ENCODE measurements around the gene C10orf71. TPM values are rescaled to one million over a fixed set of nuclear protein-coding genes. Genes with fewer than 3 reads are reported as not detected.

C10orf71 gene
- total and polyA plus RNA-seq, 2 experiments from 2014 or later = not detected

DNA sequence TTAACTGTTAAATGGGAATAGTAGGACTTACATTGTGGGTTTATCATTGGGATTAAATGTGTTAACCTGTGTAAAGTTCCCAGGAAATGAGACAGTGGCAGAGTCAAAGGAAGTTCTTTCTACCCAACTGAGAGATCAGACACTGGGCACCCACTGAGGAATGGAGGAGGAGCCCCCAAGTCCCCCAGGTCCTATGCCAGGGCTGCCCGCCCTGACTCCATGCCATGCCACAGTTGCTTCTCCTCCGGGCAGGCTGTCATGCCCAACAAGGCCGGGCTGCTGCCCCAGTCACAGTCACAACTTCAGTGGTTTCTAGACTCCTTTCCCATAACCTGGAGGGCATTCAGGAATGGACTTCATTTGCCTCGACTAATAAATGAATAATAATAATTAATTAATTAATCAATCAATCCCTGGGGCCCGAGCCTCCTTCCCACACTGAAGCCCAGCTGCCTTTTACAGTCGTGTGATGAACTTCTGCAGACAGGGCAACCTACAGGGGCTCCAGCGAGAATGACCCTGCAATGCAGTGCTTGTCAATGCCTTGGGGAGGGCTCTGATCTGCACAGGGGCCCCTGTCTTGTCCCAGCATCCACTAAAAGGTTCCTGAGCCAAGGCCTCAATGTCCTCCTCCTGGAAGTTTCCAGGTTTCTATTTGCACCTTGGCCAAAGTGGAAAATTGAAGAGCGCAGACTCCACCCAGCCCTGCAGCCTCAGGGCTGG is 64.5 kb downstream of the C10orf71 start:
- Histone ChIP-seq H3K4me2 (no peak overlapping the region), H3K36me3 (replicated peaks; ENCODE audit: insufficient read depth, low read depth) (no peaks in the 10 kb centered on the region), H3K27ac (no peak overlapping the region), H3K4me1 (ENCODE audit: insufficient read depth) (no peaks in the 10 kb centered on the region), H3K4me3 (no peak overlapping the region), H3K27me3 (no peaks in the 10 kb centered on the region), H3K79me2 (no peaks in the 10 kb centered on the region), H4K20me1 (ENCODE audit: insufficient read depth, poor library complexity, severe bottlenecking) (no peaks in the 10 kb centered on the region), H2AFZ (no peak overlapping the region), H3K9me2 (replicated peaks; ENCODE audit: insufficient read depth) (no peaks in the 10 kb centered on the region), H3K9me3 (ENCODE audit: low read depth) (no peaks in the 10 kb centered on the region)
- TF ChIP-seq EZH2phosphoT487 (IDR thresholded peaks at IDR 0.05; ENCODE audit: low read depth, severe bottlenecking, unreplicated experiment) = no peak
- TF ChIP-seq EZH2 (IDR thresholded peaks at IDR 0.05; ENCODE audit: borderline replicate concordance) = no peak
- TF ChIP-seq, protein P1, sequence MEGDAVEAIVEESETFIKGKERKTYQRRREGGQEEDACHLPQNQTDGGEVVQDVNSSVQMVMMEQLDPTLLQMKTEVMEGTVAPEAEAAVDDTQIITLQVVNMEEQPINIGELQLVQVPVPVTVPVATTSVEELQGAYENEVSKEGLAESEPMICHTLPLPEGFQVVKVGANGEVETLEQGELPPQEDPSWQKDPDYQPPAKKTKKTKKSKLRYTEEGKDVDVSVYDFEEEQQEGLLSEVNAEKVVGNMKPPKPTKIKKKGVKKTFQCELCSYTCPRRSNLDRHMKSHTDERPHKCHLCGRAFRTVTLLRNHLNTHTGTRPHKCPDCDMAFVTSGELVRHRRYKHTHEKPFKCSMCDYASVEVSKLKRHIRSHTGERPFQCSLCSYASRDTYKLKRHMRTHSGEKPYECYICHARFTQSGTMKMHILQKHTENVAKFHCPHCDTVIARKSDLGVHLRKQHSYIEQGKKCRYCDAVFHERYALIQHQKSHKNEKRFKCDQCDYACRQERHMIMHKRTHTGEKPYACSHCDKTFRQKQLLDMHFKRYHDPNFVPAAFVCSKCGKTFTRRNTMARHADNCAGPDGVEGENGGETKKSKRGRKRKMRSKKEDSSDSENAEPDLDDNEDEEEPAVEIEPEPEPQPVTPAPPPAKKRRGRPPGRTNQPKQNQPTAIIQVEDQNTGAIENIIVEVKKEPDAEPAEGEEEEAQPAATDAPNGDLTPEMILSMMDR (IDR thresholded peaks at IDR 0.05; ENCODE audit: poor library complexity) = no peak
- DNase-seq (ENCODE audit: low spot score) = no peak
- 84% methylated on average over 8 of the region's 8 CpGs for WGBS (ENCODE audit: low lambda C conversion rate, missing lambda C conversion rate)

DNA sequence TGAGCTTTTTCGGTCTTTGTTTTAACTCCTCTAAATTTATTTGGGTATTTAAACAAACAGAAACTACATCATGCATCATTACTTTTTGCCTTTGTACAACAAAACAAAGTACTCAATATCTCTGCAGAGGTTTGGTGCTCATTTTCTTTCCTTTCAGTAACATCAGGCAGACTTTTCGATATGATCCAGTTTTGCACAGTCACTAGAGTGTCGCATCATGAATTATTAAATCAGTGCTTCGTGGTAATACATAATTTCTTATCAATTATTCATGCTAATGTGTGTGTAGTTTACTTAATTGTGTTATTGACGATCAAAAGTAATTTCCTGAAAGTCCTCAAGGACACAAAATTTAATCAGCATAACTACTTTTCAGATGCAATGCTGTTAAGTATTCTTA is 65.1 kb downstream of the C10orf71 start:
- H3K9me3 ChIP-seq (ENCODE audit: low read depth) = no peaks in the 10 kb centered on the region
- TF ChIP-seq EZH2phosphoT487 (IDR thresholded peaks at IDR 0.05; ENCODE audit: low read depth, severe bottlenecking, unreplicated experiment) (no peak), EZH2 (IDR thresholded peaks at IDR 0.05; ENCODE audit: borderline replicate concordance) (no peak)
- H4K20me1 ChIP-seq (ENCODE audit: insufficient read depth, poor library complexity, severe bottlenecking) = no peaks in the 10 kb centered on the region
- no peak for DNase-seq (ENCODE audit: low spot score)
- H3K27me3 ChIP-seq = no peaks in the 10 kb centered on the region
- no peaks in the 10 kb centered on the region for H3K9me2 ChIP-seq (replicated peaks; ENCODE audit: insufficient read depth)
- 82% methylated on average over 5 of the region's 5 CpGs for WGBS (ENCODE audit: low lambda C conversion rate, missing lambda C conversion rate)
- no peak overlapping the region for H3K4me2 ChIP-seq
- no peak overlapping the region for H3K4me3 ChIP-seq
- no peak overlapping the region for H2AFZ ChIP-seq
- H3K4me1 ChIP-seq (ENCODE audit: insufficient read depth) = no peaks in the 10 kb centered on the region
- no peak overlapping the region for H3K27ac ChIP-seq
- no peaks in the 10 kb centered on the region for H3K79me2 ChIP-seq
- H3K36me3 ChIP-seq (replicated peaks; ENCODE audit: insufficient read depth, low read depth) = no peaks in the 10 kb centered on the region

DNA sequence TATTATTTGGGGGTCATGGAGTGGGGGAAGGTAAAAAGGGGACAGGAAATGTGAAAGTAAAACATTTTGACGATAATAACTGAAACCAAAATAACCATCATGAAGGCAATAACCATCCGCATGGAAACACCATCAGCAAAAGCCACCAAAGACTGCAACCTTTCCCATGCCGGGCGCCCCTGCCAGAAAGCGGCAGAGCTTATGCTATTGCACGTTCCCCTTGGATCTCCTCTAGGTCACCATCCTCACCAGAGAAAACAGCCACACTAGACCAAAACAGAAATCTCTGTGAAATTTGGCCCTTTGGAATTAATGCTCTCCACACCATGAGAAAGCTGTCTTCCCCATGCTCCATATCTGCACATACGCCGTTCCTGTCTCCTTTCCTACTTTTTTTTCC is 65.8 kb downstream of the C10orf71 start:
- H3K4me3 ChIP-seq = no peak overlapping the region
- TF ChIP-seq EZH2phosphoT487 (IDR thresholded peaks at IDR 0.05; ENCODE audit: low read depth, severe bottlenecking, unreplicated experiment) (no peak), EZH2 (IDR thresholded peaks at IDR 0.05; ENCODE audit: borderline replicate concordance) (no peak)
- TF ChIP-seq, protein P1 (IDR thresholded peaks at IDR 0.05; ENCODE audit: poor library complexity) = no peak
- no peak overlapping the region for H3K4me2 ChIP-seq
- no peaks in the 10 kb centered on the region for H3K79me2 ChIP-seq
- no peak for DNase-seq (ENCODE audit: low spot score)
- H3K4me1 ChIP-seq (ENCODE audit: insufficient read depth) = no peaks in the 10 kb centered on the region
- H3K36me3 ChIP-seq (replicated peaks; ENCODE audit: insufficient read depth, low read depth) = no peaks in the 10 kb centered on the region
- no peaks in the 10 kb centered on the region for H3K9me2 ChIP-seq (replicated peaks; ENCODE audit: insufficient read depth)
- H2AFZ ChIP-seq = no peak overlapping the region
- 92% methylated on average over 8 of the region's 8 CpGs for WGBS (ENCODE audit: low lambda C conversion rate, missing lambda C conversion rate)
- no peaks in the 10 kb centered on the region for H4K20me1 ChIP-seq (ENCODE audit: insufficient read depth, poor library complexity, severe bottlenecking)
- H3K27ac ChIP-seq = no peak overlapping the region
- no peaks in the 10 kb centered on the region for H3K9me3 ChIP-seq (ENCODE audit: low read depth)
- H3K27me3 ChIP-seq = no peaks in the 10 kb centered on the region

DNA sequence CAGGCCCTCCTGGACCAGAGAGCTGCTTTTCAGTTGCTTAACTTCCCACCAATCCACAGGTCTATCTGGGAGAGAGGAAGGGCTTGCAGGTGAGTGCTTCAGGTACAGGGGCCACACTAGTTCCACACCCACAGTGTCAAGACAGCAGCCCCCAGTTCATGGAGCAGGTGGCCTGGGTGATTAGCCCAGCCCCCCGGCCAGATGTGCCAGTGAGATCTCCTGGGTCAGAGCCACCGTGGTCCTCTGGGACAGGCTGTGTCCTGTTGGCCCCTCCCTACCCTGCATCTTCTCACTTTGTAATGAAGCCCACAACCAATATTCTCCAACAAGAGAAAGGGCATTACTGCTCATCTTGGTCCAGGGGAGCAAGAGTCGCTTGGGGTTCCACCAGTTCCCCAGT is 66.3 kb downstream of the C10orf71 start:
- no peak overlapping the region for H2AFZ ChIP-seq
- H3K4me1 ChIP-seq (ENCODE audit: insufficient read depth) = no peaks in the 10 kb centered on the region
- H4K20me1 ChIP-seq (ENCODE audit: insufficient read depth, poor library complexity, severe bottlenecking) = no peaks in the 10 kb centered on the region
- H3K9me3 ChIP-seq (ENCODE audit: low read depth) = no peaks in the 10 kb centered on the region
- H3K79me2 ChIP-seq = no peaks in the 10 kb centered on the region
- DNase-seq (ENCODE audit: low spot score) = no peak
- no peak overlapping the region for H3K4me3 ChIP-seq
- 88% methylated on average over 3 of the region's 3 CpGs for WGBS (ENCODE audit: low lambda C conversion rate, missing lambda C conversion rate)
- H3K4me2 ChIP-seq = no peak overlapping the region
- H3K9me2 ChIP-seq (replicated peaks; ENCODE audit: insufficient read depth) = no peaks in the 10 kb centered on the region
- H3K36me3 ChIP-seq (replicated peaks; ENCODE audit: insufficient read depth, low read depth) = no peaks in the 10 kb centered on the region
- H3K27me3 ChIP-seq = no peaks in the 10 kb centered on the region
- H3K27ac ChIP-seq = no peak overlapping the region
- TF ChIP-seq EZH2 (IDR thresholded peaks at IDR 0.05; ENCODE audit: borderline replicate concordance) (no peak), EZH2phosphoT487 (IDR thresholded peaks at IDR 0.05; ENCODE audit: low read depth, severe bottlenecking, unreplicated experiment) (no peak)
- TF ChIP-seq, protein P1 (IDR thresholded peaks at IDR 0.05; ENCODE audit: poor library complexity) = no peak
